WTC11 (cell line): ENCODE data around the gene ZMYND11. TPM values are rescaled to one million over a fixed set of nuclear protein-coding genes. Genes with fewer than 3 reads are reported as not detected.

Source experiments
- ATAC-seq: fragments of 200-7000 bp; cut with Tn5 transposase; 2 replicates; pipeline ENCODE4 v1.10.0; 2021; ENCODE audit warnings: mild to moderate bottlenecking, moderate library complexity
- CTCF ChIA-PET: fragments of 300-600 bp; sonication (Branson Sonifier 250); formaldehyde crosslinking; loops from one replicate; lab custom pipeline; 2021; ENCODE audit warnings: antibody characterized with exemption; lab: Charles Lee
- POLR2A ChIA-PET: fragments of 350-600 bp; sonication (Branson Sonifier 250); formaldehyde crosslinking; loops from one replicate; lab custom pipeline; 2021; ENCODE audit warnings: antibody characterized with exemption; lab: Charles Lee
- DNase-seq: peaks from one replicate; pipeline ENCODE4 v3.0.0; 2021; ENCODE audit warnings: low spot score
- H3K27ac Mint-ChIP-seq: 2 replicates; pipeline ENCODE4 v1.8.0; 2021; ENCODE audit warnings: mixed read lengths
- H3K27me3 Mint-ChIP-seq: 2 replicates; pipeline ENCODE4 v1.8.0; 2021; ENCODE audit warnings: low read depth, mild to moderate bottlenecking, moderate library complexity, mixed read lengths
- H3K36me3 Mint-ChIP-seq: 2 replicates; pipeline ENCODE4 v1.8.0; 2021; ENCODE audit warnings: mixed read lengths
- H3K4me1 Mint-ChIP-seq: 2 replicates; pipeline ENCODE4 v1.8.0; 2022; ENCODE audit warnings: mixed read lengths
- H3K4me3 Mint-ChIP-seq: 2 replicates; pipeline ENCODE4 v1.8.0; 2021; ENCODE audit warnings: mild to moderate bottlenecking, moderate library complexity, mixed read lengths
- H3K9me3 Mint-ChIP-seq: 2 replicates; pipeline ENCODE4 v1.8.0; 2021; ENCODE audit warnings: mixed read lengths
- ATF1 ChIP-seq: sonication (generic); formaldehyde crosslinking; IDR thresholded peaks from 2 replicates; pipeline ENCODE4 v1.8.1; 2023; ENCODE audit warnings: mild to moderate bottlenecking, moderate library complexity, missing genetic modification reagents
- ATF2 ChIP-seq: sonication (generic); formaldehyde crosslinking; IDR thresholded peaks from 2 replicates; pipeline ENCODE4 v1.8.1; 2022; ENCODE audit warnings: low read depth, missing genetic modification reagents, borderline replicate concordance
- ELF4 ChIP-seq: sonication (generic); formaldehyde crosslinking; IDR thresholded peaks from 2 replicates; pipeline ENCODE4 v1.8.1; 2022; ENCODE audit warnings: low read depth, mild to moderate bottlenecking, moderate library complexity, missing genetic modification reagents
- FOXP4 ChIP-seq: sonication (generic); formaldehyde crosslinking; IDR thresholded peaks from 2 replicates; pipeline ENCODE4 v1.8.0; 2022; ENCODE audit warnings: mild to moderate bottlenecking, missing genetic modification reagents
- JAZF1 ChIP-seq: fragments of 250-450 bp; sonication (Bioruptor Pico); IDR thresholded peaks from 2 replicates; pipeline ENCODE4 v1.9.0; 2021; ENCODE audit warnings: moderate library complexity, mild to moderate bottlenecking, inconsistent platforms
- NFYB ChIP-seq: sonication (generic); formaldehyde crosslinking; conservative IDR thresholded peaks from 2 replicates; pipeline ENCODE4 v1.8.0; 2022; ENCODE audit warnings: low read depth, missing genetic modification reagents
- NR3C1 ChIP-seq: sonication (generic); formaldehyde crosslinking; conservative IDR thresholded peaks from 2 replicates; pipeline ENCODE4 v1.8.1; 2023; ENCODE audit warnings: low read depth, mild to moderate bottlenecking, missing genetic modification reagents
- PRDM15 ChIP-seq: sonication (generic); formaldehyde crosslinking; IDR thresholded peaks from 2 replicates; pipeline ENCODE4 v1.8.0; 2022; ENCODE audit warnings: missing genetic modification reagents
- RORB ChIP-seq: fragments of 250-450 bp; sonication (Bioruptor Pico); IDR thresholded peaks from 2 replicates; pipeline ENCODE4 v1.9.0; 2021; ENCODE audit warnings: mild to moderate bottlenecking
- TP53 ChIP-seq: sonication (generic); formaldehyde crosslinking; IDR thresholded peaks from 2 replicates; pipeline ENCODE4 v1.8.1; 2023; ENCODE audit warnings: mild to moderate bottlenecking, missing genetic modification reagents
- ZNF121 ChIP-seq: sonication (generic); formaldehyde crosslinking; IDR thresholded peaks from 2 replicates; pipeline ENCODE4 v1.8.0; 2023; ENCODE audit warnings: missing genetic modification reagents
- ZNF263 ChIP-seq: sonication (generic); formaldehyde crosslinking; IDR thresholded peaks from 2 replicates; pipeline ENCODE4 v1.8.1; 2022; ENCODE audit warnings: low read depth, mild to moderate bottlenecking, moderate library complexity, missing genetic modification reagents
- ZNF423 ChIP-seq: fragments of 250-450 bp; sonication (Bioruptor Pico); IDR thresholded peaks from 2 replicates; pipeline ENCODE4 v2.1.2; 2022; ENCODE audit warnings: mild to moderate bottlenecking, moderate library complexity
- total RNA-seq: library from RNA; stranded (reverse); gene quantifications from 3 replicates; pipeline ENCODE4 v1.2.3, GENCODE V29; 2021
- TF ChIP-seq, protein P1 (sequence below): sonication (generic); formaldehyde crosslinking; conservative IDR thresholded peaks from 2 replicates; pipeline ENCODE4 v1.8.1; 2022; ENCODE audit warnings: mild to moderate bottlenecking, missing genetic modification reagents
- TF ChIP-seq, protein P2 (sequence below): fragments of 250-450 bp; sonication (Bioruptor Pico); IDR thresholded peaks from 2 replicates; pipeline ENCODE4 v1.9.0; 2021; ENCODE audit warnings: mild to moderate bottlenecking, borderline replicate concordance
- TF ChIP-seq, protein P3 (sequence below): sonication (generic); formaldehyde crosslinking; IDR thresholded peaks from 2 replicates; pipeline ENCODE4 v1.8.0; 2022; ENCODE audit warnings: mild to moderate bottlenecking, missing genetic modification reagents
- TF ChIP-seq, protein P4 (sequence below): fragments of 250-450 bp; sonication (Bioruptor Pico); IDR thresholded peaks from 2 replicates; pipeline ENCODE4 v1.9.0; 2021; ENCODE audit warnings: mild to moderate bottlenecking
- TF ChIP-seq, protein P5 (sequence below): sonication (generic); formaldehyde crosslinking; IDR thresholded peaks from 2 replicates; pipeline ENCODE4 v1.8.0; 2022; ENCODE audit warnings: mild to moderate bottlenecking, missing genetic modification reagents
- TF ChIP-seq, protein P6 (sequence below): fragments of 250-450 bp; sonication (Bioruptor Pico); IDR thresholded peaks from 2 replicates; pipeline ENCODE4 v1.9.0; 2021; ENCODE audit warnings: moderate library complexity, mild to moderate bottlenecking, inconsistent platforms, borderline replicate concordance
- TF ChIP-seq, protein P7 (sequence below): sonication (generic); formaldehyde crosslinking; IDR thresholded peaks from 2 replicates; pipeline ENCODE4 v1.8.0; 2023; ENCODE audit warnings: missing genetic modification reagents

ZMYND11 gene
- total RNA-seq, 1 experiment from 2014 or later = 22.3 TPM

DNA sequence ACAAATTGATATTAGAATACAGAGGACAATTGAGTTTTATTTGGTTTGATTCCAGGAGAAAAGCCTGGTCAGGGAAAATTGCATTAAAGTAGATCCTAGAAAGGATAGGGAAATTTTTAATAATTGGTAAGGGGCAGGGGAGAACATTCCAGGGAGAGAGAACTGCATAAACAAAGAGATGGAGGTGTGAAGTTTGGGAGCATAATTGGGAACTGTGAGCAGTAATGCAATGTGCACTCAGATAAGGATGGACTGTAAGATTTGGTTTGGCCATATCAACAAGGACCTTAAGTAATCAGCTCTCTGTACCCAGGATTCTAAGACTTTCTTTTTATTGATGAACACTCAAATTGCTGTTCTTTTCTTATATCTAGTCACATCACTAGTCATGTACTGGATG, 41.4 kb downstream of the ZMYND11 start (continued):
- TF ChIP-seq, protein P1, sequence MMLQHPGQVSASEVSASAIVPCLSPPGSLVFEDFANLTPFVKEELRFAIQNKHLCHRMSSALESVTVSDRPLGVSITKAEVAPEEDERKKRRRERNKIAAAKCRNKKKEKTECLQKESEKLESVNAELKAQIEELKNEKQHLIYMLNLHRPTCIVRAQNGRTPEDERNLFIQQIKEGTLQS (CRISPR knock-in tag) = no peak
- no peak for TF ChIP-seq ZNF263
- TF ChIP-seq, protein P2, sequence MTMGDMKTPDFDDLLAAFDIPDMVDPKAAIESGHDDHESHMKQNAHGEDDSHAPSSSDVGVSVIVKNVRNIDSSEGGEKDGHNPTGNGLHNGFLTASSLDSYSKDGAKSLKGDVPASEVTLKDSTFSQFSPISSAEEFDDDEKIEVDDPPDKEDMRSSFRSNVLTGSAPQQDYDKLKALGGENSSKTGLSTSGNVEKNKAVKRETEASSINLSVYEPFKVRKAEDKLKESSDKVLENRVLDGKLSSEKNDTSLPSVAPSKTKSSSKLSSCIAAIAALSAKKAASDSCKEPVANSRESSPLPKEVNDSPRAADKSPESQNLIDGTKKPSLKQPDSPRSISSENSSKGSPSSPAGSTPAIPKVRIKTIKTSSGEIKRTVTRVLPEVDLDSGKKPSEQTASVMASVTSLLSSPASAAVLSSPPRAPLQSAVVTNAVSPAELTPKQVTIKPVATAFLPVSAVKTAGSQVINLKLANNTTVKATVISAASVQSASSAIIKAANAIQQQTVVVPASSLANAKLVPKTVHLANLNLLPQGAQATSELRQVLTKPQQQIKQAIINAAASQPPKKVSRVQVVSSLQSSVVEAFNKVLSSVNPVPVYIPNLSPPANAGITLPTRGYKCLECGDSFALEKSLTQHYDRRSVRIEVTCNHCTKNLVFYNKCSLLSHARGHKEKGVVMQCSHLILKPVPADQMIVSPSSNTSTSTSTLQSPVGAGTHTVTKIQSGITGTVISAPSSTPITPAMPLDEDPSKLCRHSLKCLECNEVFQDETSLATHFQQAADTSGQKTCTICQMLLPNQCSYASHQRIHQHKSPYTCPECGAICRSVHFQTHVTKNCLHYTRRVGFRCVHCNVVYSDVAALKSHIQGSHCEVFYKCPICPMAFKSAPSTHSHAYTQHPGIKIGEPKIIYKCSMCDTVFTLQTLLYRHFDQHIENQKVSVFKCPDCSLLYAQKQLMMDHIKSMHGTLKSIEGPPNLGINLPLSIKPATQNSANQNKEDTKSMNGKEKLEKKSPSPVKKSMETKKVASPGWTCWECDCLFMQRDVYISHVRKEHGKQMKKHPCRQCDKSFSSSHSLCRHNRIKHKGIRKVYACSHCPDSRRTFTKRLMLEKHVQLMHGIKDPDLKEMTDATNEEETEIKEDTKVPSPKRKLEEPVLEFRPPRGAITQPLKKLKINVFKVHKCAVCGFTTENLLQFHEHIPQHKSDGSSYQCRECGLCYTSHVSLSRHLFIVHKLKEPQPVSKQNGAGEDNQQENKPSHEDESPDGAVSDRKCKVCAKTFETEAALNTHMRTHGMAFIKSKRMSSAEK (CRISPR knock-in tag) = no peak
- no peak for TF ChIP-seq NFYB (CRISPR knock-in tag)
- no peak for TF ChIP-seq RORB (CRISPR knock-in tag)
- no peak for TF ChIP-seq JAZF1 (CRISPR knock-in tag)

- H3K4me3 Mint-ChIP-seq = no peak overlapping the region
- ChIA-PET CTCF (no interaction called here), POLR2A (no interaction called here)
- H3K4me1 Mint-ChIP-seq = no peaks in the 10 kb centered on the region
- no peak for ATAC-seq
- no peaks in the 10 kb centered on the region for H3K27me3 Mint-ChIP-seq
- H3K9me3 Mint-ChIP-seq = no peaks in the 10 kb centered on the region
- H3K36me3 Mint-ChIP-seq = peaks cover 9% of the 10 kb centered on the region
- no peak overlapping the region for H3K27ac Mint-ChIP-seq
- DNase-seq = no peak
- TF ChIP-seq TP53 (no peak), FOXP4 (CRISPR knock-in tag) (no peak), NFYB (CRISPR knock-in tag) (no peak), ATF2 (CRISPR knock-in tag) (no peak), ZNF121 (CRISPR knock-in tag) (no peak), NR3C1 (CRISPR knock-in tag) (no peak), PRDM15 (CRISPR knock-in tag) (no peak), ATF1 (CRISPR knock-in tag) (no peak), ELF4 (CRISPR knock-in tag) (no peak), ZNF423 (CRISPR knock-in tag) (no peak)
- TF ChIP-seq, protein P1 (CRISPR knock-in tag) = no peak
- TF ChIP-seq, protein P3, sequence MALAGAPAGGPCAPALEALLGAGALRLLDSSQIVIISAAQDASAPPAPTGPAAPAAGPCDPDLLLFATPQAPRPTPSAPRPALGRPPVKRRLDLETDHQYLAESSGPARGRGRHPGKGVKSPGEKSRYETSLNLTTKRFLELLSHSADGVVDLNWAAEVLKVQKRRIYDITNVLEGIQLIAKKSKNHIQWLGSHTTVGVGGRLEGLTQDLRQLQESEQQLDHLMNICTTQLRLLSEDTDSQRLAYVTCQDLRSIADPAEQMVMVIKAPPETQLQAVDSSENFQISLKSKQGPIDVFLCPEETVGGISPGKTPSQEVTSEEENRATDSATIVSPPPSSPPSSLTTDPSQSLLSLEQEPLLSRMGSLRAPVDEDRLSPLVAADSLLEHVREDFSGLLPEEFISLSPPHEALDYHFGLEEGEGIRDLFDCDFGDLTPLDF (CRISPR knock-in tag) = no peak
- TF ChIP-seq, protein P4, sequence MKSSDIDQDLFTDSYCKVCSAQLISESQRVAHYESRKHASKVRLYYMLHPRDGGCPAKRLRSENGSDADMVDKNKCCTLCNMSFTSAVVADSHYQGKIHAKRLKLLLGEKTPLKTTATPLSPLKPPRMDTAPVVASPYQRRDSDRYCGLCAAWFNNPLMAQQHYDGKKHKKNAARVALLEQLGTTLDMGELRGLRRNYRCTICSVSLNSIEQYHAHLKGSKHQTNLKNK (CRISPR knock-in tag) = no peak
- TF ChIP-seq, protein P5, sequence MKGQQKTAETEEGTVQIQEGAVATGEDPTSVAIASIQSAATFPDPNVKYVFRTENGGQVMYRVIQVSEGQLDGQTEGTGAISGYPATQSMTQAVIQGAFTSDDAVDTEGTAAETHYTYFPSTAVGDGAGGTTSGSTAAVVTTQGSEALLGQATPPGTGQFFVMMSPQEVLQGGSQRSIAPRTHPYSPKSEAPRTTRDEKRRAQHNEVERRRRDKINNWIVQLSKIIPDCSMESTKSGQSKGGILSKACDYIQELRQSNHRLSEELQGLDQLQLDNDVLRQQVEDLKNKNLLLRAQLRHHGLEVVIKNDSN (CRISPR knock-in tag) = no peak
- TF ChIP-seq, protein P6, sequence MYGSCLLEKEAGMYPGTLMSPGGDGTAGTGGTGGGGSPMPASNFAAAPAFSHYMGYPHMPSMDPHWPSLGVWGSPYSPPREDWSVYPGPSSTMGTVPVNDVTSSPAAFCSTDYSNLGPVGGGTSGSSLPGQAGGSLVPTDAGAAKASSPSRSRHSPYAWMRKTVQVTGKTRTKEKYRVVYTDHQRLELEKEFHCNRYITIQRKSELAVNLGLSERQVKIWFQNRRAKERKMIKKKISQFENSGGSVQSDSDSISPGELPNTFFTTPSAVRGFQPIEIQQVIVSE (CRISPR knock-in tag) = no peak
- TF ChIP-seq, protein P7, sequence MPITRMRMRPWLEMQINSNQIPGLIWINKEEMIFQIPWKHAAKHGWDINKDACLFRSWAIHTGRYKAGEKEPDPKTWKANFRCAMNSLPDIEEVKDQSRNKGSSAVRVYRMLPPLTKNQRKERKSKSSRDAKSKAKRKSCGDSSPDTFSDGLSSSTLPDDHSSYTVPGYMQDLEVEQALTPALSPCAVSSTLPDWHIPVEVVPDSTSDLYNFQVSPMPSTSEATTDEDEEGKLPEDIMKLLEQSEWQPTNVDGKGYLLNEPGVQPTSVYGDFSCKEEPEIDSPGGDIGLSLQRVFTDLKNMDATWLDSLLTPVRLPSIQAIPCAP (CRISPR knock-in tag) = no peak
These were observed 43.0 kb downstream of the ZMYND11 start for GRCh38 chr10:178208-178607.
